A673 (cell line): ENCODE data around the gene PRMT7. TPM values are rescaled to one million over a fixed set of nuclear protein-coding genes. Genes with fewer than 3 reads are reported as not detected.

Experiments
- BruUV-seq: library from RNA; stranded (reverse); fragments of 400-500 nt; replicated peaks from 2 replicates; lab custom pipeline; 2021; lab: Mats Ljungman, UMichigan
- CTCF ChIA-PET: fragments of 300-600 bp; sonication (Branson Sonifier 250); formaldehyde crosslinking; loops from one replicate; lab custom pipeline; 2022; ENCODE audit warnings: antibody characterized with exemption; lab: Charles Lee
- POLR2A ChIA-PET: fragments of 300-600 bp; sonication (Branson Sonifier 250); formaldehyde crosslinking; loops from one replicate; lab custom pipeline; 2022; ENCODE audit warnings: antibody characterized with exemption; ENCODE audit not compliant: low non-redundant PET; lab: Charles Lee
- DNase-seq: peaks from one replicate; pipeline ENCODE4 v3.0.0-alpha.2; 2015; ENCODE audit warnings: low spot score
- H3K27ac ChIP-seq: fragments of 200-600 bp; sonication (generic); 2 replicates; pipeline ENCODE4 v1.5.1; 2016; ENCODE audit warnings: mixed run types, low read depth, mild to moderate bottlenecking, mixed read lengths, antibody characterized with exemption, low read length; ENCODE audit not compliant: poor library complexity, severe bottlenecking
- H3K27me3 ChIP-seq: fragments of 200-600 bp; sonication (generic); replicated peaks from 2 replicates; pipeline ENCODE4 v1.6.1; 2017; ENCODE audit warnings: mixed run types, low read depth, mild to moderate bottlenecking, mixed read lengths, antibody characterized with exemption, low read length; ENCODE audit not compliant: insufficient read depth, poor library complexity
- H3K36me3 ChIP-seq: fragments of 200-600 bp; sonication (generic); 2 replicates; pipeline ENCODE4 v1.6.1; 2016; ENCODE audit warnings: mixed run types, mild to moderate bottlenecking, mixed read lengths, antibody characterized with exemption, low read length; ENCODE audit not compliant: insufficient read depth, poor library complexity, severe bottlenecking
- H3K4me1 ChIP-seq: fragments of 200-600 bp; sonication (generic); 2 replicates; pipeline ENCODE4 v1.6.1; 2017; ENCODE audit warnings: mixed run types, mild to moderate bottlenecking, mixed read lengths, antibody characterized with exemption, low read length; ENCODE audit not compliant: insufficient read depth, poor library complexity, severe bottlenecking
- H3K4me3 ChIP-seq: fragments of 200-600 bp; sonication (generic); 2 replicates; pipeline ENCODE4 v1.5.1; 2016; ENCODE audit warnings: low read depth, mixed run types, mild to moderate bottlenecking, mixed read lengths, low read length; ENCODE audit not compliant: poor library complexity, severe bottlenecking
- H3K9me3 ChIP-seq: fragments of 200-600 bp; sonication (generic); 2 replicates; pipeline ENCODE4 v1.6.1; 2016; ENCODE audit warnings: mixed run types, low read depth, mild to moderate bottlenecking, mixed read lengths, antibody characterized with exemption, low read length; ENCODE audit not compliant: poor library complexity, severe bottlenecking
- CTCF ChIP-seq: fragments of 300-800, 200-600 bp; sonication (generic); conservative IDR thresholded peaks from 2 replicates; pipeline ENCODE4 v1.5.1; 2017; ENCODE audit warnings: low read depth, mild to moderate bottlenecking, antibody characterized with exemption, low read length, moderate library complexity, mixed read lengths
- EZH2 ChIP-seq: fragments of 200-600 bp; sonication (generic); IDR thresholded peaks from 2 replicates; pipeline ENCODE4 v1.6.1; 2017; ENCODE audit warnings: borderline replicate concordance, low read depth, mild to moderate bottlenecking, mixed read lengths, antibody characterized with exemption, low read length; ENCODE audit not compliant: poor library complexity, severe bottlenecking
- intact Hi-C: fragments of 100-400 bp; cut with micrococcal nuclease; formaldehyde crosslinking; loops from one replicate; pipeline ENCODE4 v1.10.0; 2022; ENCODE audit not compliant: unreplicated experiment
- total RNA-seq: library from RNA; stranded (reverse); gene quantifications from 2 replicates; pipeline ENCODE4 v1.2.3, GENCODE V29; 2021

Gene PRMT7
- total RNA-seq, 1 experiment from 2014 or later, result 66.2 TPM

- Histone ChIP-seq H3K27ac (no peak overlapping the region), H3K27me3 (no peaks in the 10 kb centered on the region), H3K4me3 (no peak overlapping the region), H3K36me3 (peaks cover 4% of the 10 kb centered on the region), H3K9me3 (no peaks in the 10 kb centered on the region), H3K4me1 (peaks cover 9% of the 10 kb centered on the region)
- intact Hi-C loops, result loop anchor here (10.0 kb wide), 1 partner anchor 154 kb away; no protein-coding TSS in a partner anchor
- no peak for DNase-seq
- ChIA-PET POLR2A (no interaction called here), CTCF (no interaction called here)
- no peak for TF ChIP-seq EZH2
- no TSS peak for BruUV-seq
Observed at GRCh38 chr16:68360547-68360946, 49.7 kb downstream of the PRMT7 start.

DNA sequence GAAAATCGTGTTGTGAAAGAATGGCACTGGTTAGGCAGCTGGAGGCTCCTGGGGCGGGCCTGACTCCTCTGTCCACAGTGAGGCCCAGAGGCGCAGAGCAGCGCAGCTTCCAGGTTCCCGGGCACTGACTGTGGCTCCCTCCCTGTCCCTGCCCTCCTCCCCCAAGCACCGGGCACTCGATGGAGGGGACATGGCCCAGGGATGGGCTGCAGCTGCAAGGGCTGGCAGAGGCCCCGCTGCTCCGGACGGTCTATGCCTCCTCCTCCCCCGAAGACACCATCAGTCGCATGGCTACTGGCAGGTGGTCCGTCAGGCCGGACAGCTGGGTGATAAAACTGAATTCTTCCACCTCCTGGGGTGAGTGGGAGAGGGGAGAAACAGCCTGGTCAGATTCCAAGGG, 50.1 kb downstream of the PRMT7 start:
- BruUV-seq, result no TSS peak
- no peak for DNase-seq
- no peaks in the 10 kb centered on the region for H3K9me3 ChIP-seq
- no peaks in the 10 kb centered on the region for H3K27me3 ChIP-seq
- ChIA-PET POLR2A (no interaction called here), CTCF (no interaction called here)
- intact Hi-C loops, result loop anchor here (10.0 kb wide), 1 partner anchor 154 kb away; no protein-coding TSS in a partner anchor
- H3K4me1 ChIP-seq, result peaks cover 9% of the 10 kb centered on the region
- H3K27ac ChIP-seq, result no peak overlapping the region
- peaks cover 4% of the 10 kb centered on the region for H3K36me3 ChIP-seq
- TF ChIP-seq CTCF (no peak), EZH2 (no peak)
- H3K4me3 ChIP-seq, result no peak overlapping the region

GRCh38 chr16:68361485-68361884, 50.7 kb downstream of the PRMT7 start:
- H3K27ac ChIP-seq, result no peak overlapping the region
- no peak for TF ChIP-seq CTCF
- no peak for TF ChIP-seq EZH2
- peaks cover 9% of the 10 kb centered on the region for H3K4me1 ChIP-seq
- ChIA-PET CTCF (no interaction called here), POLR2A (no interaction called here)
- intact Hi-C loops, result loop anchor here (10.0 kb wide), 1 partner anchor 153 kb away; no protein-coding TSS in a partner anchor
- no TSS peak for BruUV-seq
- H3K36me3 ChIP-seq, result peaks cover 4% of the 10 kb centered on the region
- no peak overlapping the region for H3K4me3 ChIP-seq
- H3K9me3 ChIP-seq, result no peaks in the 10 kb centered on the region
- no peaks in the 10 kb centered on the region for H3K27me3 ChIP-seq
- no peak for DNase-seq
